ENCODE results near the gene SCG2.

- no peak for TF ChIP-seq ZNF221 (tag by site-specific recombination; IDR thresholded peaks at IDR 0.05; ENCODE audit: borderline replicate concordance)
- no peak for TF ChIP-seq ZNF354C (tag by site-specific recombination; IDR thresholded peaks at IDR 0.05; ENCODE audit: borderline replicate concordance, low read depth)
- TF ChIP-seq TSHZ1 (tag by site-specific recombination; IDR thresholded peaks at IDR 0.05; ENCODE audit: borderline replicate concordance) = no peak
- no peak for TF ChIP-seq CTCF (tag by site-specific recombination; IDR thresholded peaks at IDR 0.05)
- TF ChIP-seq ZNF600 (tag by site-specific recombination; IDR thresholded peaks at IDR 0.05) = no peak
- no peak for TF ChIP-seq YY1 (tag by site-specific recombination; IDR thresholded peaks at IDR 0.05)
- no peak for TF ChIP-seq ZNF18 (tag by site-specific recombination; IDR thresholded peaks at IDR 0.05)
- no peak for TF ChIP-seq TCF7L2 (IDR thresholded peaks at IDR 0.05; ENCODE audit: borderline replicate concordance, low read depth, low read length)
- no peak for TF ChIP-seq ZNF362 (tag by site-specific recombination; IDR thresholded peaks at IDR 0.05)
- TF ChIP-seq ZNF335 (tag by site-specific recombination; conservative IDR thresholded peaks at IDR 0.05) = no peak
- no peak for TF ChIP-seq ZBTB20 (tag by site-specific recombination; IDR thresholded peaks at IDR 0.05)
- no peak for TF ChIP-seq KLF10 (tag by site-specific recombination; IDR thresholded peaks at IDR 0.05)
Measured at GRCh38 chr2:223626716-223627115, 24.6 kb upstream of the SCG2 start.

Data from HEK293 (cell line).